ENCODE measurements around the gene PRADC1.
A peak's percentile ranks its signal among the peaks of the same experiment; 100 is the strongest.

PRADC1 gene

GRCh38 chr2:73223821-73224220, 9.2 kb downstream of the PRADC1 start:
- TF ChIP-seq, protein P1, sequence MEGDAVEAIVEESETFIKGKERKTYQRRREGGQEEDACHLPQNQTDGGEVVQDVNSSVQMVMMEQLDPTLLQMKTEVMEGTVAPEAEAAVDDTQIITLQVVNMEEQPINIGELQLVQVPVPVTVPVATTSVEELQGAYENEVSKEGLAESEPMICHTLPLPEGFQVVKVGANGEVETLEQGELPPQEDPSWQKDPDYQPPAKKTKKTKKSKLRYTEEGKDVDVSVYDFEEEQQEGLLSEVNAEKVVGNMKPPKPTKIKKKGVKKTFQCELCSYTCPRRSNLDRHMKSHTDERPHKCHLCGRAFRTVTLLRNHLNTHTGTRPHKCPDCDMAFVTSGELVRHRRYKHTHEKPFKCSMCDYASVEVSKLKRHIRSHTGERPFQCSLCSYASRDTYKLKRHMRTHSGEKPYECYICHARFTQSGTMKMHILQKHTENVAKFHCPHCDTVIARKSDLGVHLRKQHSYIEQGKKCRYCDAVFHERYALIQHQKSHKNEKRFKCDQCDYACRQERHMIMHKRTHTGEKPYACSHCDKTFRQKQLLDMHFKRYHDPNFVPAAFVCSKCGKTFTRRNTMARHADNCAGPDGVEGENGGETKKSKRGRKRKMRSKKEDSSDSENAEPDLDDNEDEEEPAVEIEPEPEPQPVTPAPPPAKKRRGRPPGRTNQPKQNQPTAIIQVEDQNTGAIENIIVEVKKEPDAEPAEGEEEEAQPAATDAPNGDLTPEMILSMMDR (conservative IDR thresholded peaks at IDR 0.05; ENCODE audit: low read depth, low read length) = no peak
- no peak for DNase-seq (ENCODE audit: low read depth)
- no peak overlapping the region for H3K4me3 ChIP-seq (ENCODE audit: low read length)

DNA sequence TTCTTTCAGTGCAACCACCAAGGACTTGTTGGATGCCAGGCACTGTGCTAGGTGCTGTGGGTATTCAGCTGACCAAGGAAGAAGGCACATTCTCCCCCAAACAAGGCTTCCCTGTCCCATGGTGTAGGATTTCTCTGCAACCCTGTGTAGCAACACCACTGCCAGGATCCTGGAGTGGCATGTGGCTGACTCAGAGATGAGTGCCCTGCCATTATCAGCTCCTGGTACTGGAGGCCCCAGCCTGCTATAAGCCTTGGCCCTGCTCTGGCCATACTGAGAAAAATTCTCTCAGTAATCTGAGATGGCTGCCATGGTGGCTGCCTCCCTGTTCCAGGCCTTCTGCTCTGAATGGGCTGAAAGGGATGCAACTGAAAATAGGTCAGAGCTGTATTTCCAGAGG, 14.7 kb downstream of the PRADC1 start:
- peak; percentile 81 for DNase-seq (ENCODE audit: low read depth)
- no peak overlapping the region for H3K4me3 ChIP-seq (ENCODE audit: low read length)
- TF ChIP-seq, protein P1 (conservative IDR thresholded peaks at IDR 0.05; ENCODE audit: low read depth, low read length) = no peak

DNA sequence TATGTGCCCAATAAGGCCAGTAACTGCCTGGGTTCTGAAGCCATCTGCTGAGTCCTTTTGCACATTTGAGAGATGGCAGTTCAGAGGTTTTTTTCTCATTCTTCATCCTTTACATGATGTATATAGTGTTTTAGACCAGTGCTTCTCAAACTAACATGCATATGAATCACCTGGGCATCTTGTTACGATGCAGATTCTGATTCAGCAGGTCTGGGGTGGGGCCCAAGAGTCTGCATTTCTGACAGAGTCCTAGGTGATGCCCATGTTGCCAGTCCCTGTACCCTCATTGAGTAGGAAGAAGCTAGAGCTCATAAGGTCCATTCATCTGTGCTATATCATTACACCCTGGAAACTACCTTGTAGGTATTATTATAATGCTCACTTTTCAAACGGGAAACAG, 15.2 kb downstream of the PRADC1 start:
- TF ChIP-seq, protein P1 (conservative IDR thresholded peaks at IDR 0.05; ENCODE audit: low read depth, low read length) = no peak
- no peak for DNase-seq (ENCODE audit: low read depth)
- no peak overlapping the region for H3K4me3 ChIP-seq (ENCODE audit: low read length)

DNA sequence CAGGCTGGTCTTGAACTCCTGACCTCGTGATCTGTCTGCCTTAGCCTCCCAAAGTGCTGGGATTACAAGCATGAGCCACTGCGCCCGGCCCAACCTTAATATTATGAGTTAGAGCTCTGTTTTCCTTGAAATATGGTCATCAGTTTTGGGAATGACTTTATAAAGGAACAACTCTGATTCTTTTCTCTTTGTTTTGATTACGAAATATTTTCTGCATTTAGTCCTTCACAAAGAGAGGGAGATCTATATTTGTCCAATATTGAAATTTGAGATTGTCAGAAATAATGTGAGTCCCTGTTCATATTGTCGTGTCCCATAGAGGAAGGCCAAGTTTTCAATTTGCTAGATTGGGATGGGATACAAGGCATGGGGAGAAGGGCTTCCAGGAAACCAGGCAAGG, 15.9 kb downstream of the PRADC1 start:
- DNase-seq (ENCODE audit: low read depth) = no peak
- H3K4me3 ChIP-seq (ENCODE audit: low read length) = no peak overlapping the region
- TF ChIP-seq, protein P1 (conservative IDR thresholded peaks at IDR 0.05; ENCODE audit: low read depth, low read length) = no peak

- DNase-seq (ENCODE audit: low read depth) = no peak
- peak overlapping the region; percentile 84 for H3K4me3 ChIP-seq (ENCODE audit: low read length)
Observed at GRCh38 chr2:73215254-73215653, 17.8 kb downstream of the PRADC1 start.

DNA sequence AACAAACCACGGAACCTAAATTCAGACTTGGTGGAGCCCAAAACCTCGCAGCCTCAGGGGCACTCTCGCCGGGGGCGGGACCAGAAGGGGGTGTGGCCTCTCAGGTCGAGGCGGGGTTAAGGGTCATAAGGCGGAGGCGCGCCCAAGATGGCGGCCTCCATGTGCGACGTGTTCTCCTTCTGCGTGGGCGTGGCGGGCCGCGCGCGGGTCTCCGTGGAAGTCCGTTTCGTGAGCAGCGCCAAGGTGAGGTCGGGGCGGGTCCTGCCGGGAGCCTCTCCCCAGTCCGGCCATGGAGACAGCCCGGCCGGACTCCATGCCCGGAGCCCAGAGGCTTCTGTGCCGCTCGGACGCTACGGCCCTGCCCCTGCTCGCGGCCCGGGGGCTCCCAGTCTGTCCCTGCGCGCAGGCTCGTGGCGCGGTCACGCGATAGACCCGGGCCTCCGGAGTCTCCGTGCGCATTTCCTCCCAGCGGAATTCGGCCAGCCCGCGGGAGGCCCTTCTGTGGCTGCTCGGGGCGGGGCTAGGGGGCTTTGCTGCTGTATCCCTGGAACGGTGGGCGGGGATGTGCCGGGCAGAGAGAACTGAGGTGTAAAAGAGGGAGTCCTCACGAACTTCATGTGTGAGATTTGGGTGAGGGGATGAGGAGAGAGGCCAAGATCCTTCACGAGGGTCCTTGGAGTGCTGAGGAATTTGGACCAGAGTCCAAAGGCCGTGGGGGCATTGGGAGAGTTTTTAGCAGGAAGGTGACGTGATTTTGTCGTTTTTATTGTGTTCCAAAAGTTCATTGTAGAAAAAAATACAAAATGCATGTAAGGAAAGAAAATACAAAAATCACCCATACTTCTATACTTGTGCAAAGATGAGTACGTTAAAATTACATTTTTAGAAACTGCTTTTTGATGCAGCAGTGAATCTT, 18.7 kb downstream of the PRADC1 start, which contains the start of gene SMYD5:
Gene SMYD5 (plus strand): TSS at position 126 of the 916 bp plus-strand sequence. CDS start 22 bp downstream, at position 148.
- TF ChIP-seq, protein P1 (conservative IDR thresholded peaks at IDR 0.05; ENCODE audit: low read depth, low read length) = no peak
- H3K4me3 ChIP-seq (ENCODE audit: low read length) = peak within 1 kb of the TSS; percentile 84
- no peak for DNase-seq (ENCODE audit: low read depth)

More at GRCh38 chr2:73215254-73215653, 17.8 kb downstream of the PRADC1 start:
- TF ChIP-seq, protein P1 (conservative IDR thresholded peaks at IDR 0.05; ENCODE audit: low read depth, low read length) = no peak

Data from retinal pigment epithelial cell (primary cell).